SHP77 treated with DMSO at 0.1 percent for 48 hours (cell line): ENCODE measurements around the gene PML.

Source experiments
- DNase-seq: peaks from one replicate; lab custom pipeline; 2025; lab: John Stamatoyannopoulos, UW

The PML gene

GRCh38 chr15:74007820-74008371 is 13.4 kb downstream of the PML start:
- DNase-seq: no peak

- no peak for DNase-seq
Measured at GRCh38 chr15:74008901-74009300, 14.4 kb downstream of the PML start.

- DNase-seq: no peak
Measured at GRCh38 chr15:74010929-74011540, 16.5 kb downstream of the PML start.

GRCh38 chr15:74011610-74012009 is 17.1 kb downstream of the PML start:
- DNase-seq: no peak

GRCh38 chr15:74013374-74013894 is 18.9 kb downstream of the PML start:
- no peak for DNase-seq

- no peak for DNase-seq
Measured at GRCh38 chr15:74019734-74020133, 25.2 kb downstream of the PML start.

GRCh38 chr15:74022706-74023470 is 28.4 kb downstream of the PML start:
- DNase-seq: no peak

GRCh38 chr15:74024687-74025086 is 30.2 kb downstream of the PML start:
- no peak for DNase-seq

- no peak for DNase-seq
Measured at GRCh38 chr15:74025436-74025835, 30.9 kb downstream of the PML start.

GRCh38 chr15:74027688-74028087 is 33.2 kb downstream of the PML start:
- no peak for DNase-seq

- no peak for DNase-seq
Measured at GRCh38 chr15:74028646-74029045, 34.1 kb downstream of the PML start.

- DNase-seq: no peak
Measured at GRCh38 chr15:74032046-74032445, 37.5 kb downstream of the PML start.

GRCh38 chr15:74032606-74033561 is 38.4 kb downstream of the PML start:
- DNase-seq: no peak

GRCh38 chr15:74034206-74034755 is 39.8 kb downstream of the PML start:
- no peak for DNase-seq

GRCh38 chr15:74035121-74036017 is 40.9 kb downstream of the PML start:
- DNase-seq: no peak

GRCh38 chr15:74036271-74037170 is 42.0 kb downstream of the PML start:
- DNase-seq: peak; percentile 3

- no peak for DNase-seq
Measured at GRCh38 chr15:74037171-74038117, 42.9 kb downstream of the PML start.
